Activated CD4-positive, alpha-beta T cell treated with anti-CD3 and anti-CD28 coated beads, Interleukin-2, amount 10 ng/mL, durations not matched to agents 7 days and 5 days (primary cell): Measurements from ENCODE around the gene INTS2. TPM values are rescaled to one million over a fixed set of nuclear protein-coding genes. Genes with fewer than 3 reads are reported as not detected.
"Not testable (repeated sequence)": the region's sequence is repeated elsewhere in the genome, so short reads cannot be mapped to it uniquely, and the experiment has no call there.

ENCODE experiments used
- CTCF ChIA-PET: fragments of 350-600 bp; sonication (Branson Sonifier 250); formaldehyde crosslinking; loops from one replicate; lab custom pipeline; 2021; ENCODE audit warnings: antibody characterized with exemption; lab: Charles Lee
- POLR2A ChIA-PET: fragments of 350-600 bp; sonication (Branson Sonifier 250); formaldehyde crosslinking; loops from one replicate; lab custom pipeline; 2021; ENCODE audit warnings: antibody characterized with exemption; lab: Charles Lee
- DNase-seq: peaks from one replicate; pipeline ENCODE4 v3.0.0-alpha.2; 2020
- H3K27ac Mint-ChIP-seq: one replicate; pipeline ENCODE4 v1.8.0; 2021; ENCODE audit warnings: mild to moderate bottlenecking, moderate library complexity, mixed read lengths
- H3K27me3 Mint-ChIP-seq: one replicate; pipeline ENCODE4 v1.8.0; 2021; ENCODE audit warnings: mixed read lengths
- H3K36me3 Mint-ChIP-seq: one replicate; pipeline ENCODE4 v1.8.0; 2021; ENCODE audit warnings: low read depth, mixed read lengths
- H3K4me1 Mint-ChIP-seq: one replicate; pipeline ENCODE4 v1.8.0; 2021; ENCODE audit warnings: mixed read lengths
- H3K4me3 Mint-ChIP-seq: one replicate; pipeline ENCODE4 v1.8.0; 2021; ENCODE audit warnings: mild to moderate bottlenecking, moderate library complexity, mixed read lengths
- H3K9me3 Mint-ChIP-seq: one replicate; pipeline ENCODE4 v1.8.0; 2021; ENCODE audit warnings: mixed read lengths
- total RNA-seq, 2 experiments: library from RNA; stranded (reverse); gene quantifications; one replicate each; pipeline ENCODE4 v1.2.3, GENCODE V29; 2021

The INTS2 gene
- total RNA-seq, 2 experiments from 2014 or later: 22.7 to 24.1 TPM

GRCh38 chr17:61839300-61839786 lies 88.4 kb downstream of the INTS2 start:
- Mint-ChIP-seq H3K27me3 (no peaks in the 10 kb centered on the region), H3K36me3 (peaks cover 27% of the 10 kb centered on the region), H3K9me3 (no peaks in the 10 kb centered on the region), H3K27ac (no peak overlapping the region), H3K4me1 (no peaks in the 10 kb centered on the region), H3K4me3 (no peak overlapping the region)
- ChIA-PET CTCF (interaction anchor here (0.6 kb wide), 1 partner anchor 245 kb away, joined by 3 read pairs; no protein-coding TSS in a partner anchor), POLR2A (no interaction called here)
- DNase-seq: no peak

- H3K27ac Mint-ChIP-seq: no peak overlapping the region
- POLR2A ChIA-PET: no interaction called here
- no peaks in the 10 kb centered on the region for H3K27me3 Mint-ChIP-seq
- CTCF ChIA-PET: interaction anchor here (0.7 to 1.3 kb wide), 4 partner anchors 25 to 425 kb away, joined by 3 read pairs; no protein-coding TSS in a partner anchor
- H3K36me3 Mint-ChIP-seq: peaks cover 16% of the 10 kb centered on the region
- no peaks in the 10 kb centered on the region for H3K4me1 Mint-ChIP-seq
- H3K9me3 Mint-ChIP-seq: no peaks in the 10 kb centered on the region
- no peak overlapping the region for H3K4me3 Mint-ChIP-seq
- DNase-seq: peak; percentile 64
These were observed 90.4 kb downstream of the INTS2 start for GRCh38 chr17:61837175-61838051.

GRCh38 chr17:61836266-61837174 lies 91.3 kb downstream of the INTS2 start:
- POLR2A ChIA-PET: no interaction called here

GRCh38 chr17:61835606-61836005 lies 92.2 kb downstream of the INTS2 start:
- Mint-ChIP-seq H3K4me1 (no peaks in the 10 kb centered on the region), H3K36me3 (peaks cover 7% of the 10 kb centered on the region), H3K27ac (no peak overlapping the region), H3K27me3 (no peaks in the 10 kb centered on the region), H3K4me3 (no peak overlapping the region), H3K9me3 (no peaks in the 10 kb centered on the region)
- ChIA-PET CTCF (interaction anchor here (1.1 kb wide), 1 partner anchor 230 kb away, joined by 3 read pairs; no protein-coding TSS in a partner anchor), POLR2A (no interaction called here)
- no peak for DNase-seq

More at GRCh38 chr17:61836266-61837174, 91.3 kb downstream of the INTS2 start:
- Mint-ChIP-seq H3K27me3 (no peaks in the 10 kb centered on the region), H3K27ac (no peak overlapping the region), H3K9me3 (no peaks in the 10 kb centered on the region), H3K36me3 (peaks cover 11% of the 10 kb centered on the region), H3K4me3 (no peak overlapping the region), H3K4me1 (no peaks in the 10 kb centered on the region)
- no peak for DNase-seq
- CTCF ChIA-PET: interaction anchor here (0.7 to 1.3 kb wide), 5 partner anchors 26 to 424 kb away, joined by 3 read pairs; no protein-coding TSS in a partner anchor

GRCh38 chr17:61834610-61835009 lies 93.2 kb downstream of the INTS2 start:
- H3K9me3 Mint-ChIP-seq: no peaks in the 10 kb centered on the region
- no peak for DNase-seq
- no peaks in the 10 kb centered on the region for H3K4me1 Mint-ChIP-seq
- POLR2A ChIA-PET: no interaction called here
- H3K27ac Mint-ChIP-seq: no peak overlapping the region
- no peaks in the 10 kb centered on the region for H3K27me3 Mint-ChIP-seq
- CTCF ChIA-PET: no interaction called here
- H3K36me3 Mint-ChIP-seq: peaks cover 7% of the 10 kb centered on the region
- H3K4me3 Mint-ChIP-seq: no peak overlapping the region

- ChIA-PET POLR2A (interaction anchor here (0.5 kb wide), 1 partner anchor 73 kb away, joined by 6 read pairs; no protein-coding TSS in a partner anchor), CTCF (interaction anchor here (0.6 kb wide), 2 partner anchors 54 to 708 kb away, joined by 4 to 5 read pairs; no protein-coding TSS in a partner anchor)
- no peaks in the 10 kb centered on the region for H3K27me3 Mint-ChIP-seq
- DNase-seq: no peak
- no peak overlapping the region for H3K4me3 Mint-ChIP-seq
- no peaks in the 10 kb centered on the region for H3K4me1 Mint-ChIP-seq
- peaks cover 11% of the 10 kb centered on the region for H3K36me3 Mint-ChIP-seq
- no peaks in the 10 kb centered on the region for H3K9me3 Mint-ChIP-seq
- no peak overlapping the region for H3K27ac Mint-ChIP-seq
These were observed 94.1 kb downstream of the INTS2 start for GRCh38 chr17:61833536-61834193.

- Mint-ChIP-seq H3K9me3 (peaks cover 2% of the 10 kb centered on the region), H3K4me3 (no peak overlapping the region), H3K27me3 (no peaks in the 10 kb centered on the region), H3K4me1 (no peaks in the 10 kb centered on the region), H3K27ac (no peak overlapping the region), H3K36me3 (peaks cover 19% of the 10 kb centered on the region)
- no peak for DNase-seq
- ChIA-PET POLR2A (no interaction called here), CTCF (no interaction called here)
These were observed 95.3 kb downstream of the INTS2 start for GRCh38 chr17:61832463-61832862.

- ChIA-PET CTCF (no interaction called here), POLR2A (no interaction called here)
- peaks cover 2% of the 10 kb centered on the region for H3K9me3 Mint-ChIP-seq
- H3K27me3 Mint-ChIP-seq: no peaks in the 10 kb centered on the region
- peaks cover 27% of the 10 kb centered on the region for H3K36me3 Mint-ChIP-seq
- H3K4me1 Mint-ChIP-seq: no peaks in the 10 kb centered on the region
- H3K27ac Mint-ChIP-seq: no peak overlapping the region
- DNase-seq: no peak
- H3K4me3 Mint-ChIP-seq: no peak overlapping the region
These were observed 96.7 kb downstream of the INTS2 start for GRCh38 chr17:61831099-61831498.

- DNase-seq: no peak
- Mint-ChIP-seq H3K36me3 (peaks cover 39% of the 10 kb centered on the region), H3K27me3 (no peaks in the 10 kb centered on the region), H3K9me3 (peaks cover 2% of the 10 kb centered on the region), H3K27ac (no peak overlapping the region), H3K4me1 (no peaks in the 10 kb centered on the region), H3K4me3 (no peak overlapping the region)
- CTCF ChIA-PET: no interaction called here
- POLR2A ChIA-PET: no interaction called here
These were observed 99.1 kb downstream of the INTS2 start for GRCh38 chr17:61828694-61829093.

GRCh38 chr17:61827649-61828395 lies 100.0 kb downstream of the INTS2 start:
- Mint-ChIP-seq H3K9me3 (peaks cover 2% of the 10 kb centered on the region), H3K36me3 (peaks cover 47% of the 10 kb centered on the region), H3K4me1 (no peaks in the 10 kb centered on the region), H3K4me3 (no peak overlapping the region), H3K27me3 (no peaks in the 10 kb centered on the region), H3K27ac (no peak overlapping the region)
- CTCF ChIA-PET: no interaction called here
- POLR2A ChIA-PET: no interaction called here
- no peak for DNase-seq

GRCh38 chr17:61826866-61827265 lies 100.9 kb downstream of the INTS2 start:
- H3K27me3 Mint-ChIP-seq, POLR2A ChIA-PET, H3K4me3 Mint-ChIP-seq, H3K27ac Mint-ChIP-seq, CTCF ChIA-PET, DNase-seq, H3K9me3 Mint-ChIP-seq, H3K4me1 Mint-ChIP-seq: not testable (repeated sequence)
- H3K36me3 Mint-ChIP-seq: peaks cover 55% of the 10 kb centered on the region

GRCh38 chr17:61826198-61826597 lies 101.6 kb downstream of the INTS2 start:
- H3K4me1 Mint-ChIP-seq, H3K27ac Mint-ChIP-seq, H3K4me3 Mint-ChIP-seq, H3K9me3 Mint-ChIP-seq, POLR2A ChIA-PET, DNase-seq, H3K27me3 Mint-ChIP-seq, CTCF ChIA-PET: not testable (repeated sequence)
- peaks cover 59% of the 10 kb centered on the region for H3K36me3 Mint-ChIP-seq
